Hindlimb muscle (tissue), 1 donor: ENCODE results near the gene GKN2. TPM values are rescaled to one million over a fixed set of nuclear protein-coding genes. Genes with fewer than 3 reads are reported as not detected.

ENCODE experiments used
- DNase-seq: peaks from one replicate; pipeline ENCODE4 v3.0.0-alpha.2; 2013
- polyA plus RNA-seq: library from polyadenylated mRNA; unstranded; fragments of 120-200 nt; gene quantifications from one replicate; pipeline ENCODE4 v1.2.1, GENCODE V29; 2013; ENCODE audit not compliant: insufficient read length

The GKN2 gene, protein sequence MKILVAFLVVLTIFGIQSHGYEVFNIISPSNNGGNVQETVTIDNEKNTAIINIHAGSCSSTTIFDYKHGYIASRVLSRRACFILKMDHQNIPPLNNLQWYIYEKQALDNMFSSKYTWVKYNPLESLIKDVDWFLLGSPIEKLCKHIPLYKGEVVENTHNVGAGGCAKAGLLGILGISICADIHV
- polyA plus RNA-seq = not detected

DNA sequence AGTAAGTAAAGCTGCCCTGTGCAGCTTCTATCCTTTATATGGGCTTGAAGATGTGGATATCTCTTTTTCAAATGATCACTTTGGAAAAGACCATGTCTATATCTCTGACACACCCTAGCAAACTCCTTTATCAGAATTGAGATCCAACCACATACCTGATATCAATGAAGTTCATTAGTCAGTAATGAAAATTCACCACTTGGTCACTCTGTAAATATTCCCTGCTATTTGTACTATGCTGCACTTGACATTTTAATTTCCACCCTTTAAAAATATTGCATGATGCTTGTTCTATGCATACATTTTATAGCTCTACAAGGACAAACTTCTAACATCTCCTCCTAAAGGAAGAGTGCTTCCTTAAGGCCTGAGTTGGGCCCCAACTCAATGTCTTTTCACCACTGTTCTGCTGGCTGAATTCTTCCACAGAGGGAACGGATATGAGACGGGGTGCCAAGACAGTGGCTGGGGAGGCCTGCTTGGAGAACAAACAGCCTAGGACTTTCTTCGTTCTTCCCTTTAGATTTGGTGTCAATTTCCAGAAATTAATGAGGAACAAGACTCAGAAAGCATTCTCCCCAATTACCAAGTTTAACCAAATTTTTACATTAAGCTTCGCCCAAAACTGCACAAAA is at the start of gene GKN2:
Gene GKN2 (minus strand): TSS at position 7 of the 635 bp plus-strand sequence. CDS start 32 bp downstream, outside the sequence.
- no peak for DNase-seq

DNA sequence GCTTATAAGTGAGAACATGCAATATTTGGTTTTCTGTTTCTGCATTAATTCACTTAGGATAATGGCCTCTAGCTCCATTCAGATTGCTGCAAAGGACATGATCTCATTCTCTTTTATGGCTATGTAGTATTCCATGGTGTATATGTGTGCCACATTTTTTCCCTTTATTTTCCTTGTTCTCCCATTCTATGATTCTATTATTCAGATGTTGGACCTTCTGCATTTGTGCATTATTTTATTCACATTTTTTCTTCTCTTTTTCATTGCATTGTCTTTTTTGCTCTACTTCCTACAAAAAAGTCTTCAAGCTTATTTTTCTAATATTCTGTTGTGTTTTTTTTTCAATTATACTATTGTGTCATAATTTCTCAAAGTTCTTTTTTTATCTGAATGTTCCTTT is 49.2 kb upstream of the GKN2 start:
- DNase-seq = no peak

DNA sequence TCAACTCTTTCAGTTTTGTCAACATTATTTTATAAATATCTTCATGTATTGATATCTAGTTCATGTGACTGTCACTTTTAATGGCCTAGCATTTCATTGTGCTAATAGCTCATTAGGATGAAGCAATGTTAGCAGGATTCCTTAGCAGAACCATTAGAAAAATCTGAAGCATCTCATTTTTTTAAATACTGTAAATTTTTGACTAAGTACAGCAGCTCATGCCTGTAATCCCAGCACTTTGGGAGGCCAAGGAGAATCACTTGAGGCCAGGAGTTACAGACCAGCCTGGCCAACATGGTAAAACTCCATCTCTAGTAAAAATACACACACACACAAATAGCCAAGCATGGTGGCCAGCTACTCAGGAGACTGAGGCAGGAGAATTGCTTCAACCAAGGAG is 44.7 kb upstream of the GKN2 start:
- DNase-seq = no peak

DNA sequence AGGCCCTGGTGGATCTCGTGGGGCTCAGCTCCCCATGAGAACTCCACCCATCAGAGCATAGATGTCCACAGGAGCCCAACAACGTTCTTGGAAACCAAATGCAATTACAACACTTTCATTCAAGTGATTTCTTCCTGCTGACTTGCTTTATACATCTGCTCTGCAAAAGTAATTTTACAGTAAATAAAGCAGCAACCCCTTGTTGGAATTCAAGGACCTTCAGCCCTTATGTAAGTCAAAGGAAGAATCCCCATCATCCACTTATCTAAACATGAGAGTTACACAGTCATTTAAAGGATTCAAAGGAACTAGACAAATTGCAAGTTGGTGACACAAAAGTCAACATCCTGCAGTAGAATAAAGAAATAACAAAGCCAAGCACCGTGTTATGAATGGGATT is 43.2 kb upstream of the GKN2 start:
- DNase-seq = no peak

DNA sequence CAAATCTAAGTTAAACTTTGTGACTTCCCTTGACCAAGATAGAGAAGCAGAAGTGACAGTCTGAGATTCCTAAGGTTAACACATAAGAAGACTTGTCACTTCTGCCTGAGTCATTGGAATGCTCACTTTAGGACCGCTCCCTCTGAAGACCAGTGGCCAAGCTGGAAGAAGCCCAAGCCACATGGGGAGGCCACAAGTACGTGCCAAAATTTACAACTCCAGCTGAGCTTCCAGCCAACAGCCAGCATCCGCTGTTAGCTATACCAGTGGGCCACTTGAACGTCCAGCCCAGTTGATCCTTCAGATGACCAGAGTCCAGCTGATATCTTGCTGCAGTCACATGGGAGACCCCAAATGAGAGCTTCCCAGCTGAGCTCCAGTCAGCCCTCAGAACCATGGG is 42.2 kb upstream of the GKN2 start:
- no peak for DNase-seq

DNA sequence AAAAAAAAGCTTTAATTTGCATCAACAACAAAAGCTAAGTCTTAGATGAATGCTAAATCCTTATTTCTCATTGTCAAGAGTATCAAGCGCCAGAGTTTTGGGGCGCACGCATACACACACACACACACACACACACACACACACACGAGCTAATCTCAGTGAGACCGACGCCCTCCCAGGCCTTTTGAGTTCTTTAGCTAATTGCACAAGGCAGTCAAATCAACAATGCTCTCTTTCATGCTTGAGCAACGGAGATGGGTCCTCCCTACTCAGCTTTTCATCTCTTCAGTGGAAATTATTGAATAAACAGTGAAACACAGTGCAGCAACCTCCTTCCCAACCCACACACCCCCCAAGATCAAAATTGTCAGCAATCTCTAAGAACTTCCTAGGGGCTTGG is 41.0 kb upstream of the GKN2 start:
- DNase-seq = no peak

DNA sequence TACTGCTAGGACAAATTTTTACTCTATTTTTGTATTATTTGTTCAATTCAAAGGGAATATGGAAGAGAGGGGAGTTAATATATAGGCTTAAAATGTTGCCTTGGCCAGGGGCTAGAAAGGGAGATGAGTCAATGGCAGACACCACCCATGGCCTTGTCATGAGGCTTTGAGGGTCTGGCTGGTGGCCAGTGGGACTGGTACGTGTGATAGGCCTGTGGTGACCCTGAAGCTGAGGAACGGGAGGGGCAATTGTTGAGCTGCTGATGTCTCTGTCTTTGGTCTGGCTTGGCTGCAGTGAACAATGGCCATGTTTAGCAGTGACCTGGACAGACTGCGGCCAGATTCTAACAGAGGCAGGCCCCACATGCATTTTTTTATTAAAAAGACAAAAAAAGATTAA is 40.2 kb upstream of the GKN2 start:
- no peak for DNase-seq

DNA sequence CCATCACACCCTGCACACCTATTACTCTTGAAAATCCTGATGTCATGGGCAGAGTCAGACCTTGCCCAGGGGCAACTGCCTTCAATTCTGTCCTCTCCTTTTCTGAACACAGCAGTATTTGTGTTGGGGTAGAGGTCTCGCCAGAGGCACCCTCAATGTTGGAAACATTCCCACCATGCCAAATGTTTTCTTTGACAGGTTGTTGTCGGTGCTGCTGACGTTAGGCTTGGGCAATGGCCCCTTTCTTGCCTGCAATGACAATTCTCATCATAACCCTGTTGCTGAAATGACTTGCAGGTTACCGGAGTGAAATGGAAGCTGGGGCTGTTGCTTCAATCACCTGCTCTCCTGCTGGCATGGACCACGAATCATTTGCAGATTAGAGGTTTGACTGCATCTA is 39.6 kb upstream of the GKN2 start:
- DNase-seq = no peak

DNA sequence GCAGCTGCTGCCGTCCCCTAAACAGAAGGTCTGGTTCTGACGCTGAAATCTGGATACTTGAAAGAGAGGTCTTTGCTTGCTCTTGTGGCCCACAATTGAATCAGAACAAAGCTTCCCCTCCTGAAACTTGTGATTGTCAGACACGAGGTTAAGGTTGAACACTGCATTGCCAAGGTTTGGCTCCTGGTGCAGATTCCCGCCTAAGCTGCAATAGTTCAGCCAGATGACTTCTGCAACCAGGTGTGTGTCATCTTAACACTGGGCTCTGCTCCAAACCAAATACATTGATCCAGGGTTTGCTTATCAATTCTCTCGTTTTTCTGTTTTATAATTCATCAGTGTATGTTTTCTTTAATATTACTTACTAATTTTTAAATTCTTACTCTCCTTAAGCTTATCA is 36.3 kb upstream of the GKN2 start:
- no peak for DNase-seq

DNA sequence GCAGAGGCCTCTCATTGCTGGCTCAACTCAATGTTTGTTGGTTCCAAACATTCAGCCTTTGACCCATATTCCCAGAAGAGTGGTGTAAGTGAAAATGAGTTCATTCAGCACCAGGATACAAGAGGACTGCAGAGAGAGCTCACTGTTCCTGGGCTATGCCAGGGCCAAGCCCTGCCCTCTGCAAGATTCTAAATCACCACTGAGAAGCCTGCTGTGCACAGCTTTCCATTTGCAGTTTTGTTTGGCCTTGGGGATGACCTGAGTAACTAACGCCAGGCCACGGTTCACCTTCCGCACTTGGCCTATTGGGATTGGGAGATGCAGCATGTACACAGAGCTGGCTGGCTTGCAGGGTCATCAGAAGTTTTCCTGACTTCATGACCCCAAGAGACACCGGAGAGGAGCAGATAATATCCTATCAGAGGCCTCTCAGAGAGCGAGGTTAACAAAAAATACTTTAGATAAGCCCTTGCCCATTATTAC is 34.4 kb upstream of the GKN2 start:
- DNase-seq = no peak

DNA sequence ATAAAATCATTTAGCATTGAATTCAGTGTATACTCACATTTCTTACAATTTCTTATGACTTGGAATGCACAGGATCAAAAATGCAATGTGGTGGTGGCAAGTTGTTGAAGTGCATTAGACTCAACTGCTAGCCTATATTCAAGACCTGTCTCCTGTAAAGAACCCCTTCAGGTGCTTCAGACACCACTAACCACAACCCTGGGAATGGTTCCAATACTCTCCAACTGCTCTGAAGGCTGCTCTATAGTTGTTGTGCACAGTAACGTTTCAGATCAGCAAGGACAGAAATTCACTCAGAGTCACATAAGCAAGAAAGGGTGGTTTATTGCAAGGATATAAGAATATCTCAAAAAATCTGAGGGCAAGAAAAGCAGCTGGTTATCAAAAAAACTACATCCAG is 28.3 kb upstream of the GKN2 start:
- no peak for DNase-seq

DNA sequence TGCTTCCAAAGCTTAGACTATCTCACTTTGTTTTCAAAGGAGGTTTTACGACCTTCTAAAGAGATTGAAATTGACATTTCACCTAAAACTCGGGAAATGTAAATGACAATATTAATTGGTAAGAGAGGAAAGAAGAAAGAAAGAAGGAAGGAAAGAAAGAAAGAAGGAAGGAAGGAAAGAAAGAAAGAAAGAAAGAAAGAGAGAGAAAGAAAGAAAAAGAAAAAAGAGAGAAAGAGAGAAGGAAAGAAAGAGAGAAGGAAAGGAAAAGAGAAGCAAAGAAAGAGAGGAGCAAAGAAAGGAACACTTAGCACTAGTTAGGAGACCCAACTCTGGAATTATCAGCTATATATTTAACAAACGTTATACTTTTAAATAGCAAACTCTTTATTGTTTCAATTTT is 25.4 kb upstream of the GKN2 start:
- no peak for DNase-seq

DNA sequence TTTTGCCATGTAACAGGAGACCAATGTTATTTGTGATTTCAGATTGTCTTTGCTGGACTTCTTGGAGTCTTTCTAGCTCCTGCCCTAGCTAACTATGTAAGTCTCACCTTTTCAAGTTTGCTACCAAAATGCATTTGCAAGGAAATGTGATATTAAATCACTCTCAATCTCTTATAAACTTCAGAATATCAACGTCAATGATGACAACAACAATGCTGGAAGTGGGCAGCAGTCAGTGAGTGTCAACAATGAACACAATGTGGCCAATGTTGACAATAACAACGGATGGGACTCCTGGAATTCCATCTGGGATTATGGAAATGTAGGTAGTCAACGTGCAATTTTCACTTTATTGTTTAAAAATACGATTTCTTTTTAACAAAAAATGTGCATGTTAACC is 24.8 kb upstream of the GKN2 start:
- no peak for DNase-seq

DNA sequence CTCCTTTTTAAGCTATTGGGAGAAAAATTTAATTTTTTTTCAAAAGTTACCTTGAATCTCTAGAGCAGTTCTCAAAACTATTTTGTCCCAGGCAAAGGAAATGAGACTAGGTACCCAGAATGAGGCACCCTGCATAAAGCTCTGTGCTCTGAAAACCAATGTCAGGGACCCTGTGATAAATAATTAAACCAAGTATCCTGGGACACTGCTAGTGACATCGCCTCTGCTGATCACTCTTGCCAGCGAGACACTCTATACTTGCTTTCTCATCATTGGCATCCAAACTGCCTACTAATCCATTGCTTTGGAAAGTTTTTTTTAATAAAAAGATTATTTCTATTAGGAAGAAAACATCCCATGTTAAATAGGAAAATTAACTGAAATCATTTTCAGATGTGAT is 23.2 kb upstream of the GKN2 start:
- no peak for DNase-seq

DNA sequence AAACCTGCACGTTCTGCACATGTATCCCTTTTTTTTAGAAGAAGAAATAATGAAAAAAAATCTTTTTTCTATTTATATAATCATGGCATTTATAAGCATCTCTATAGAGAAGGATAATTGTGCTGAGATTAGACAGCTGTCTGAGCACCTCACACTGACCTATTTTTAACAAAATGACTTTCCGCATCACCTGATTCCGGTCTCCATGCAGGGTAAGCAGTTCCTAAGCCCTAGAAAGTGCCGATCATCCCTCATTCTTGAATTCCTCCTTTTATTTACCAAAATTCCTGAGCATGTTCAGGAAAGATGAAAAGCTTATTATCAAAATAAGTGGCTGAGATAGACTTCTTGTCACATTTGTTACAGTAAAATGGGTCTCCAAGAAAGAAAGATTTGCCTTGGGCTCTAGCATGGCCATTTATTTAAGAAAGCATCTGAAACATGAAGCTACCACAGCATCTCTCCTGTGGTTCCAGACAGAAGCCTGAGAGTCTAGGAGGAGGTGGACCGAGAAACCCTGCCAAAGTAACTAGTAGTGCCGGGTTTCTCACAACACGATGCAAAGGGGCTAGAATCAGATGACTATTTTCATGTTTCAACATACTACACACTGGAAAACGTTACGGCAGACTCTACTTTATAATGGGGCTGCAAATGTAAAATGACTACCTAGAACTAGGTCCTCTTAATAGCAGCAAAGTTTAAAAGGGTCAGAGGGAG is 22.4 kb upstream of the GKN2 start:
- DNase-seq = no peak

DNA sequence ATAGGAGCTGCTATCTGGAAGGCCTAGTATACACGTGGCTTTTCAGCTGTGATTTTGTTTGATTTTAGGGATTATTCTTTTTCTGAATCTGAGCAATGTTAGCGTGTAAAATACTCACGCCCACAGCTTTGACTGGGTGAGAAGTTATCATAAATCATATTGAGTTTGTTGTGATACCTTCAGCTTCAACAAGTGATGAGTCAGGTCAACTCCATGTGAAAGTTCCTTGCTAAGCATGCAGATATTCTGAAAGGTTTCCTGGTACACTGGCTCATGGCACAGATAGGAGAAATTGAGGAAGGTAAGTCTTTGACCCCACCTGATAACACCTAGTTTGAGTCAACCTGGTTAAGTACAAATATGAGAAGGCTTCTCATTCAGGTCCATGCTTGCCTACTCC is 21.6 kb upstream of the GKN2 start, which contains the start of gene GKN1:
Gene GKN1 (plus strand): TSS at position 386 of the 400 bp plus-strand sequence. CDS start 42 bp downstream, outside the sequence.
- no peak for DNase-seq

DNA sequence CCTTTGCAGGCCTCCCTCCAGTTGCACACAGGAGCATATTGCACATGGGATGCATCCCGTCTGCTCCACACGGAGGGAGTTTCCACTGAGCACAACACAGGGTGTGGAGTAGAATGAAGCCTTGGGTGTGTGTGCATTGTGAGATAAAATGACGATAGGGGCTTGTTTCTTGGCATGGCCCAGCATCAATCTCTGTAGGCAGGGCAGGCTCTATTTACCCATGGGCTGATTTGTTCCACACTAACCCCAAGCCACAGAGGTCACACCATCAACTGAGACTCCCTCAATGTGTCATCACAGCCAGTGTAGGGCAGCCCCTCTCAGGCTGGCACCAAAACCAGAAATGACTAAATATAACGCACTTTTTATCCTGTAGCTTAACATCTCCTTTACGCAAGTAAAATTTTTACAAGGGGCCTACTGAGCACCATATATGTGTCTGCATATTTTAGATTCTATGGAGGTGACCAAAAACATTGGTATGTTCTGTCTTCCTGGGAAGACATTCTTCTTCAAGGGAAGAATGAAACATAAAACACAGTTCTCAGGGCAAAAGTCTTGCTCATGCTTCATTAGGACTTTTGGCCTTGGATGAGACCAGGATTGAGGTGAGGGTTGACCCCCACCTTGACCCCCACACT is 19.0 kb upstream of the GKN2 start:
- DNase-seq = no peak

DNA sequence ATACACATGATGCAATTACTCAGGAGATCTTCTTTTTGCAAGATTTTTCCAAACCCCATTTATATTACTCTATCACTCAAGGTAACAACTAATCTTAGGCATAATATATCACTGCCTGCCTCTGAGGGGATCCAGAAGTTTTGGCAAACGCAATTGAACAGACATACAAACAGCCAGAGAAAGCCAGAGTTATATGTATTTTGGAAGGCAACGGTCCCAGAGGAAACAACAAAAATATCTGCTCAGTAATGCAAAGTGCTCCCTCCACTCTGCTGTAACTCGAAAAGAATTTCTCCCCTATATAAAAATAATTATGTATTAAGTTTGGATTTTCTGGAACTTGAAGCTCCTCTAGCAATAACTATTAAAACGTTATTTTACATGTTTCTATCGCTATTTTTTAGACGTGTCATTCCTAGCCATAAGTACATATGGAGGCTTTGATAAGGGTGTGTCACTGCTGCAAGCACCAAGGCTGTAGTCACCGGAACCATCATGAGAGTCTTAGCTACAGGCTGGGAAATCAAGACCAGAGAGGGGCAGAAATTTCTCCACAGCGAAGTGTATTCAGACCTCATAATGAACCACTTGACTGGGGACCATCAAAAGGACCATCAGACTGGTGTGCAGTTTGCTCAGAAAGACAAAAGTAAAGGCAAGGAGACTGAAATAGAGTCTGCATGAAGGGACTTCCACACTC is 18.0 kb upstream of the GKN2 start:
- DNase-seq = peak; percentile 46

DNA sequence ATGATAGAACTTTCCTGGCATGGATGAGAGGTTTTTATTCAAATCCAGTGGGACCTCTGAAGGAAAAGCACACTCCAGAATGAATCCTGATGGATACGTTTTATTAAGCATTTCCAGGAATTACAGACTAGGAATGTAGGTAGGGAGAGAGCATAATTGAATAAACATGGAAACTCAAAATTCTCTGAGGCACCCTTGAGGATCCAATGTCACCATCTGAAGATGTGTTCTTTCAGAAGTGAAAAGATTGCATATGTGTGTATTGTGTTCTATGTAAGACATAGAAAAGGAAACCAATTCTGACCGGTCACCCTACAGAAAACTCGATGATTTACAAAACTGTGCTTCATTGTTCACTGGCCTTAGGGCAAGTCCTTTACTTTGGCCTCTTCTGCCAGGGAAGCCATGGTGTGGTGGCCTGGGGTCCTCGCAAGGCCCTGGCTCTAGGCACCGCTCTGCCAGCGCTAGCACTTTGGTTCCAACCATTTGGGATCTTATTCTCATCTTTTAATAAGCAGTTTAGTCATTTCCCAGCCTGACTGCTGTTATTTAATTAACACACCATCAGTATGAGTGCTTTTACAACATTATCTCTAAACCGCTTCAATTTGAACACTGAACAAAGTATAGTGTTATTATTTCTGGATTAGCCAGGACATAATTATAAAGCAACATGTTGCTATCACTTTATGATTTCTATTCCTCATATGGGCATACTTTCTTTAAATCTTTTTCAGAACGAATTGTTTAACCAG is 17.2 kb upstream of the GKN2 start:
- no peak for DNase-seq

DNA sequence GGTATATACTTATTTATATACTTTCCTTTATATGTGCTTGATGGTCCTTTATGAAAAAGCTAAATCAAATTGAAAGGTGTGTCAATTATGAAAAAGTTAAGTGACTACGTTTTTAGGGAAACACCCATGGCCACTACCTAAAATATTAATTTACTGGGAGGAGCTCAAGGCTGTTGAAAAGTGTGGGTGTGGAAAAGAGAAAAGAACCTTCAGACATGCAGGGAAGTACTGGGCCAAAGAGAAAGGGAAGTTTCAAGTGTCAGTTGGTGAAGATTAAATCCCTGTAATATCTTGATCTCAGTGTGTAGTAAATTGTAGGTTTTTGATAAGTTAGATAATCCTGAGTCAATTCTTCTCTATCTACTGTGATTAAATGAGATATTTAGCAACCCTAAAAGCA is 15.5 kb upstream of the GKN2 start:
- no peak for DNase-seq

DNA sequence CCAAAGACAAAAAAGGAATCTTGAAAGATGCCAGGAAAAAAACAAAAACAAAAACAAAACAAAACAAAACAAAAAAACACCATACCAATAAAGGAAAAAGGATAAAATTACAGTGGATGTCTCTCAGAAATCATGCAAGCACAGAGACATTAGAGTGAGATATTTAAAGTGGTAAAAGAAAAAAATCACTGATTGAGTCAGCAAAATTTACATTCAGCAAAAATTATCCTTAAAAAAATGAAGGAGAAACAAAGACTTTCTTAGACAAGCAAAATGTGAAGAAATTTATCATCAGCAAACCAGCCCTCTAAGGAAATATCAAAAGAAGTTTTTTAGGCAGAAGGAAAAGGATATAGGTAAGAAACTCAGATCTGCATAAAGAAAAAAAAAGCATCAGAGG is 11.6 kb upstream of the GKN2 start:
- DNase-seq = no peak

DNA sequence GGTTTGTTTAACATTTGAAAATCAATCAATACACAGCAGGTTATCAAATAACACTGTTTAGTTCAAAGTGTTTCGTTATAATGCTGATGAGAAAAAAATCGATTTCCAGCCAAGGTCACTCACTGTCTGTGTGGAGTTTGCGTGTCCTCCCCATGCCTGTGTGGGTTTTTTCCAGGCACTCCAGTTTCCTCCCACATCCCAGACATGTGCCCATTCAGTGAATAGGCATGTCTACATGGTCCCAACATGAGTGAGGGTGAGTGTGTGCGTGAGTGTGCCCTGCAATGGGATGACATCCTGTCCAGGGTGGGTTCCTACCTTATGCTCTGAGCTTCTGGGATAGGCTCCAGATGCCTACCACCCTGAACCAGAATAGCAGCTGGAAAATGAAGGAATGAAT is 8.7 kb upstream of the GKN2 start:
- no peak for DNase-seq
